Stimulated activated CD4-positive, alpha-beta T cell treated with anti-CD3 and anti-CD28 coated beads, Interleukin-1b, Interleukin-23, amount 100 ng/mL, for 1 hour (primary cell): ENCODE measurements around the gene C1orf174.

ENCODE experiments used
- DNase-seq, 2 donors: peaks; one replicate each; pipeline ENCODE4 v3.0.0-alpha.2; 2020; ENCODE audit warnings: low read depth in 2 of 2

Gene C1orf174

DNA sequence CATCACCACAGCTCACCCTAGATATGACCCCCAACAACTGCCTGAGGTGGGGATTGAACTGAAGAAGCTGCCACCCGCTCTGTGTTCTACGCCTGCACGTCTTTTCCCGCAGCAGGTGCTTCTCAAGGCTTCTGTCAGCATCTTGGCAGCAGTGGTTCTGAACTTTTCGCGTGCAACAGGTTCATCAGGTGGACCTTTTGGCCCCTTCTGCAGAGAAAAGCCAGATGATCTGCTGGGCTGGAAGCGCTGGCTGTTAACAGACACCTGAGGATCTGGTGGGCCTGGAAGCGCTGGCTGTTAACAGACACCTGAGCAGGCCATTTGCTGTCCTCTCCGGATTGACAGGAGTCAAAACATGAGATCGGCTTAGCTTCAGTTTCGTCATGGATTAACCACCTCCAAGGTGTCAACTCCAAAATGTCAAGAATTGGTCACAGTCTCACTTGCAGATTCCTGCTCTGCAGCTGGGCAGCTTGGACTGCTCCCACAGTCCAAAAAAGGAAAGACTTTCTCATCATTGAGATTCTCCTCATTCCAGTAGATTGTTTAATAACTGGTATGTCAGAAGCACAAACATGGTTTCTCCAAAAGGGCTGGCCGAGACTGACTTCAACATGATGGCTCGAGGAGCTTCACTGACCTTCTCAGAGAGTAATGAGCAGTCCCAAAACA, 4.7 kb downstream of the C1orf174 start:
- DNase-seq = no peak

DNA sequence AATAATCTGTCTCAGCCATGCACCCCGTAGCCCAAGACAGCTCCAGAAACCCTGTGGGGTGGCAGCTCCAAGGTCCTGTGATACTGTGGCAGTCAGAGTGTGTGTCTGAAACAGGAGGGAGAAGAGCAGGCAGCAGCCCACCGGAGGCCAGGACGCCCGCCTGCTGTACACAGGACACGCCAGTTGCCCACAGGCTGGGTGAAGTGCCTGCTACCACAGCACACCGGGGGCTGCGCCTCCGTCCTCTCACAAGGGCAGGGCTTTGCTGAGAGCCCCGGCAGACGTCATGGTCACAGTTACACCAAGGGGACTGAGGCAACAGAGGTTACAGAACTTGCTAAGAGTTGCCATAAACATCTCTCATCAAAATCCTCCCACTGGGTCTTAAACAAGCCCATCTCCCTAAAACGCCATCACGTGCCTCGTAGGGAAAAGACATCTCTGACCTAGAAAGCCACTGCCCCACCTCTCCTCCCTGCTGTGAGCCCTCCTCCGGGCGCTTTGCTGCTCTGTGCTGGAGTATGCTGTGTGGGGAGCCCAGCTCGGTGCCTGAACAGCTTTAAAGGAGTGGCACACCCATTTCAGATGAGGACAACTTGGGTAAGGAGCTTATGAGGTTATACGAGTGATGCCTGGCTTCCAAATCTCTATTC, 5.3 kb downstream of the C1orf174 start:
- DNase-seq = no peak

GRCh38 chr1:3893190-3893589, 6.9 kb downstream of the C1orf174 start:
- DNase-seq = no peak

DNA sequence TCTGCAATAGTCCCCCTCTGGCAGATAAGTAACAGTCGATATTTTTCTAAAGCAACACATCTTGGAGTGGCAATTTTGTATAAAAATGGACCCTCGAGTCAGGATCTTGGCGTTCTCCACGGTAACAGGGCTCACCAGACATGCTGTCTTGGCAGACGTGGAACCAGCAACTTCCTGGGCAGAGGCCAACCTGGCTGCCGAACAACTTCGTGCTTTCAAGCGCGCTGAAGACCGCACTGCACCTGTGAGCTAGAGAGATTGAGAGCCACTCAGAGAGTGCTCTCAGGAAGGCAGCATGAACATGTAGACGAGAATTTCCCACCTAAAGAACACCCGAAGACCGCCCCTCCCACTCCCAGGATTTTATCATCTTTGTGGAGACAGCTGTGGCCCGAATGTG, 7.3 kb downstream of the C1orf174 start:
- DNase-seq = no peak

DNA sequence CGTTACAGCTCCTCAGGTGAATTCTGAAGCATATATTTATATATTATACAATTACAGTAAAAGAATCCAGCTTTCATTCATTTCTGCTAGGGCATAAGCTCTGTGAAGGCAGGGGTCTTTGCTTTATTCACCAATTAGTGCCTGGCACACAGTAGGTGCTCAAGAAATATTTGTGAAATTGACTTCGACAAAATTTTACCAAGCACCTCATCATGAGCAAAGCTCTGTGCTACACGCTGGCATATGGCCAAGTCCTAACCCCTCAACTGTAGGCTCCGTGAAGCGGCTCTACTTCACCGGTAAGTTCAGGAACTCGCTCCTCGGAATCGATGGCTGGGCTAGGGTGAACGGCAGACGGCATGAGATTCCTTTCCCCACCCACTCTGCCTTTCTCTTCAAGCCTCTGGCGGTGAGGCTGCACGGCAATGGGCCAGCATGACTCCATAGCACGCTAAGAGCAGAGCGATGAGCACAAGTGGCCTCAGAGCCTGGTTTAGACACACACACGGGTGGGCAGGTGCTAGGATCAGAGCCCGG, 8.7 kb downstream of the C1orf174 start:
- no peak for DNase-seq

DNA sequence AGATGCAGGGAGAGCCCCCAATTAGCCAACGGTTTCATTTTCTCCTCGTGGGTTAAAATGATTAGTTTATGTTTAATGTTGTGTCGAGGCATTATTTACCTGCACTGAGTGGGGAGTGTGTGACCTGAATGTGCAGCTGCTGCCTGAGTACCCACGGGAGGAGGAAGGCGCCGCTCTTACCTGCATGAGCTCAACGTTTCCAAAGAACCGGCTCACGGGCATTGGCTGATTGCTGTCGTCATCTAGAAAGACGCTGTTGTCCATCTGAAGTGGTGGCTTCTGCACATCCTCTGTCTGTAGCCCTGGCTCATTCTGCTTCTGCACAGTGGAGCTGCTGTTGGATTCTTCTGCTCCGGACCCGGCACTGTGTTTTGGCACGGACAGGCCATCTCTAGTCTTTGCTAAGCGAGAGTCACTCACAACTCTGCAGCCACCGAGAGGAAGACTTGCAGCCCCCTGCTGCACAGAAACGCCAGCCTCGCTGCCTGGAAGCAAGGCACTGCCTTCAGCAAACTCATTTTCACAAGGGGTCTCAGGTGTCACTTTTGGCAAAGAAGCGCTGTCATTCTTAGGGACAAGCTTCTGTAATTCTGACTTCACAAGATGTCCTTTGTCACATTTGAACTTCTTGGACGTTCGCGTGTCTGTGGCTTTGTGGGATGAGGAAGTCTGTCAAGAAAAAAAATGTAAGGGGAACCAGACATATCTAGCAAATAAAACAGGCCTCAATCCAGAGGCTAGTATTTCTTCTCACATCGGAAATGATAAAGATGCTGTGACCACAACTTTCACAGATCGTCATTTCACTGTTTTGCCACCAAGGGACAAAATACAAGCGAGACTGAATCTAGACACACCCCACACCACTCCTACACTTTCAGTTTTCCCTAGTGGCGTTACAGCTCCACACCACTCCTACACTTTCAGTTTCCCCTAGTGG, 9.4 kb downstream of the C1orf174 start:
- no peak for DNase-seq

DNA sequence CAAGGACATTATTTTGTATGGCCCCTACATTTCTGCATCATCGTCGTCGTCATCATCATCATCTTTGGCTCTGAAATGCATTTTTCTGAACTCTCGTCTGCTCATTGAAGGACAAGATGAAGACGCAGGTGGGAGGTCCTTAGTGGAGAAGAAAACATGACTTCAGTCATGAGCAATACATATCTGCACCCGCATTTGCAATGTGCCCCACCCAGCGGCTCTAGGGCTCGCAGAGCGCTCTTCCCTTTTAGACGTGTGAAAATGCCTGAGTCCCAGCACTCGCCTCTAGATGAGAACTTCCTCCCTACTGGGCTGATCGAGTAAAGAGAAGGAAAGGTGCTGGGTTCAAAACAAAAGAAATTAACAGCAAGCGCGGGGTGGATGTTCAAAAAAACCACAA, 10.1 kb downstream of the C1orf174 start:
- no peak for DNase-seq

DNA sequence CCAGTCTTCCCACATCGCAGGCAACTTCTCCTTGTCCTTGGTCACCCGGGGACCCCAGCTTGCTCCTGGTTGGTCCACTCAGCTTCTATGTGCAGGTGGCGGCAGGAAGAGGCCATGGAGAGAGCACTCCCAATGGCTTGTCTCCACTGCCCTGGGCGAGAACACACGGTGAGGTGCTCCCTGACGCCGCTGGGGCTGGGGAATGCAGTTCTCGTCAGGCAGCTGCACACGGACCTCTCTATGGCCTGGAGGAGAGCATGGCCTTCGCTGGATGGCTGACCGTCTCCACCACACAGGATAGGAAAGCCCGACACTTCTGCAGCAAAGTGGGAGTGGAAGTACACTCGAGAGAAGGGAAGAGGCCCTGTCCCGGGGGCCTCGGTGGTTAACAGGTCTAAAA, 11.8 kb downstream of the C1orf174 start:
- DNase-seq = no peak

- no peak for DNase-seq
Measured at GRCh38 chr1:3886691-3887090, 13.4 kb downstream of the C1orf174 start.

- DNase-seq = no peak
Measured at GRCh38 chr1:3886106-3886670, 13.9 kb downstream of the C1orf174 start.

DNA sequence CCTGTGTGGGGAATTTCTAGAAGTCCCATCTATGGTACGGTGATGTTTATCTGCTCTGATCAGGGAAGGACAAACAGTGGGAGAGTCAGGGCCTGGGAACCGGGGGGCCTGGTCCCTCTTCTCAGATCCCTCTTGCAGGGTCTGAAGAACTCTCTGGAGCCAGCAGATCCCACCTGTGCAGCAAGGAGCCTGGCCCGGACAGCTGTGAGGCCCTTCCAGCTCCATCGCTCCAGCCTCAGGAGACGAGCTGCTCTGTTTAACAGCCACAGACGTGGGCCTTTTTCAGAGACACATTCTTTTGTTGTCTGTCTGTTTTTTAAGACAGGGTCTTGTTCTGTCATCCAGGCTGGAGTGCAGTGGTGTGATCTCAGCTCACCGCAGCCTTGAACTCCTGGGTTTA, 14.5 kb downstream of the C1orf174 start:
- no peak for DNase-seq

GRCh38 chr1:3884966-3885365, 15.1 kb downstream of the C1orf174 start:
- DNase-seq = no peak

DNA sequence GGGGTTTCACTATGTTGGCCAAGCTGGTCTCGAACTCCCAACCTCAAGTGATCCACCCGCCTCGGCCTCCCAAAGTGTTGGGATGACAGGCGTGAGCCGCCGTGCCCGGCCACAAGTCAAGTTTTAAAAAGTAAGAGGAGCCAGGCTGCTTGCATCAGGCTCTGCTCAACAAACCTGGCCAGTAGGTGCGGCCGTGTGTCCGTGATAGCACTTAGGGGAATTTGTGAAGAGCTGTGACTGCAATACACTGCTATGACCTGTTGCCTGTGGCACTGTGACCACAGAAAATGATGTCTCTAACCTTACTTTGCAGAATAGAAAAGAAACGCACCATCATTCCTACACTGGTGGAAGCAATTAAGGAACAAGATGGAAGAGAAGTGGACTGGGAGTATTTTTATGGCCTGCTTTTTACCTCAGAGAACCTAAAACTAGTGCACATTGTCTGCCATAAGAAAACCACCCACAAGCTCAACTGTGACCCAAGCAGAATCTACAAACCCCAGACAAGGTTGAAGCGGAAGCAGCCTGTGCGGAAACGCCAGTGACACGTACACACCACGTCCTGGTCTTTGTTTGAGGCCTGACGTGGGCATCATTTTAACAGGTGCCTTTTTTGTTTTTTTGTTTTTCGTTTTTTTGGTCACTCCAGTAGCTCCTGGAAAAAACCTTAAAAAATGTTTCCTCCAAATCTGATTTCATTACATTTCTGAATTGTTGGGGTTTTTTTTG, 16.7 kb downstream of the C1orf174 start:
- DNase-seq = no peak

- no peak for DNase-seq
Measured at GRCh38 chr1:3881193-3881480, 18.9 kb downstream of the C1orf174 start.

- DNase-seq = no peak
Measured at GRCh38 chr1:3880429-3881192, 19.5 kb downstream of the C1orf174 start.

DNA sequence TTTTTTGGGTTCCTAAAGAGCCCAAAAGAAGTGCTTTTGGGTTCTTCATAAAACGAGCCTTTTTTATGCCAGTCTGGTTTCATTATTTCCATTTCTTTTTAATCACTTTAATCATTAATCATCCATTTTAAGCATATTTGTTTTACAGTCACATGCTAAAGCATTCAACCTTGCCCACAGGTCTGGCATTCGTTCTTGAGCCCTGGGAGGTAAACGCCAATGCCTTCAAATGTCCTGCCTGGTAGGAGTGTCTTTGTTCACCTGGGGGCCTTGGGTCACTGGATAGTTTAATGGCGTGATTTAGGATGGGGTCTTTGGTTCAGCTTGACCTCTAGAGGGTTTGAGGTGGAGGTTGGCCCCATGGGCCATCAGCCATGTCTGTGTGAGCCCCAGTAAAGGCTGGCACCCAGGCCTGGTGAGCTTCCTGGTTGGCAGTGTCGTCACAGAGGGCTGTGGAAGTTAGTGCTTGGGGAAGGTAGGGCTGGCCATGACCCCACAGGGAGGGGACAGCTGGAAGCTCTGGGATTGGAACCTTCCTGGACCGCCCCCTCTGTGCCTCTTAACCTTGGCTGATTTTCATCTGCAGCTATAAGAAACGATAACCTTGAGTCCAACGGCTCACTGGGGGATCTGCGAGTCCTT, 20.2 kb downstream of the C1orf174 start:
- DNase-seq = no peak

GRCh38 chr1:3879099-3879498, 21.0 kb downstream of the C1orf174 start:
- DNase-seq = no peak

- no peak for DNase-seq
Measured at GRCh38 chr1:3876716-3877115, 23.4 kb downstream of the C1orf174 start.

DNA sequence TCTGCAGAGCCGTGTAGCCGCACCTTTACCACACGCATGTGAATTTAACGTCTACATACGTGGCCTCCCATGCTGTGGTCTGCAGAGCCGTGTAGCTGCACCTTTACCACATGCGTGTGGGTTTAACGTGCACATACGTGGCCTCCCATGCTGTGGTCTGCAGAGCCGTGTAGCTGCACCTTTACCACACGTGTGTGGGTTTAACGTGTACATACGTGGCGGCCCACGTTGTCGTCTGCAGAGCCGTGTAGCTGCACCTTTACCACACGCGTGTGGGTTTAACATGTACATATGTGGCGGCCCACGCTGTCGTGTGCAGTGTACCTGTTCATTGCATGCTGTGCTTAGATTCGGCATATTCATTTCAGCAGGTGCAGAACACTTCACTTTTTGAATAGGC, 25.3 kb downstream of the C1orf174 start:
- no peak for DNase-seq

GRCh38 chr1:3872546-3872945, 27.5 kb downstream of the C1orf174 start:
- no peak for DNase-seq
